HCT116 (cell line): ENCODE data around the gene AKAP8. TPM values are rescaled to one million over a fixed set of nuclear protein-coding genes. Genes with fewer than 3 reads are reported as not detected.
A peak's percentile ranks its signal among the peaks of the same experiment; 100 is the strongest.

Experiments
- ATAC-seq: fragments of 200-7000 bp; cut with Tn5 transposase; 2 replicates; pipeline ENCODE4 v1.9.1; 2020; ENCODE audit warnings: mild to moderate bottlenecking, moderate library complexity
- BruUV-seq: library from RNA; stranded (reverse); fragments of 400-500 nt; replicated peaks from 2 replicates; lab custom pipeline; 2021; lab: Mats Ljungman, UMichigan
- CTCF ChIA-PET: fragments of 300-600 bp; sonication (Branson Sonifier 250); formaldehyde crosslinking; loops from one replicate; lab custom pipeline; 2021; ENCODE audit warnings: antibody characterized with exemption; lab: Charles Lee
- POLR2A ChIA-PET: fragments of 300-600, 350-600 bp; sonication (Branson Sonifier 250); formaldehyde crosslinking; loops from one replicate; lab custom pipeline; 2021; ENCODE audit warnings: antibody characterized with exemption; lab: Charles Lee
- RAD21 ChIA-PET, 2 experiments: fragments of 300-600 bp; sonication (Branson Sonifier 250); formaldehyde crosslinking; loops; one replicate each; lab custom pipeline; 2023; ENCODE audit warnings: low total read pairs in 2 of 2; ENCODE audit not compliant: uncharacterized antibody in 2 of 2, unreplicated experiment in 2 of 2, low non-redundant PET in 1 of 2; lab: Charles Lee
- DNase-seq: peaks from one replicate; pipeline ENCODE4 v3.0.0-alpha.2; 2010; ENCODE audit warnings: low read depth, low spot score
- H2AFZ ChIP-seq: fragments of 200-600 bp; shearing (Covaris generic), sonication (generic); 2 replicates; pipeline ENCODE4 v1.6.1; 2017; ENCODE audit warnings: low read depth, mixed run types, mixed read lengths, antibody characterized with exemption, low read length; ENCODE audit not compliant: poor library complexity, severe bottlenecking
- H3K27ac ChIP-seq: 2 replicates; pipeline ENCODE4 v1.5.1; 2012; ENCODE audit warnings: low read depth, low read length
- H3K27me3 ChIP-seq: fragments of 200-600 bp; sonication (generic); 2 replicates; pipeline ENCODE4 v1.6.1; 2016; ENCODE audit warnings: mixed run types, low read length, mixed read lengths; ENCODE audit not compliant: insufficient read depth
- H3K36me3 ChIP-seq, 2 experiments: fragments of 200-500 bp in 1 of 2; fragments of 200-600 bp in 1 of 2; sonication (Bioruptor generic) in 1 of 2; sonication (generic) in 1 of 2; 2 replicates each; pipeline versions ENCODE4 v1.5.1 to v1.6.1; 2014 to 2016; ENCODE audit warnings: low read length in 2 of 2, inconsistent platforms in 1 of 2, mixed read lengths in 1 of 2, mixed run types in 1 of 2; ENCODE audit not compliant: insufficient read depth in 2 of 2, control insufficient read depth in 1 of 2
- H3K4me1 ChIP-seq, 2 experiments: fragments of 200-600 bp in 1 of 2; sonication (generic) in 1 of 2; 2 replicates each; pipeline versions ENCODE4 v1.5.1 to v1.6.1; 2012 to 2017; ENCODE audit warnings: low read length in 2 of 2, inconsistent platforms in 1 of 2, mild to moderate bottlenecking in 1 of 2, mixed read lengths in 1 of 2, mixed run types in 1 of 2, moderate library complexity in 1 of 2; ENCODE audit not compliant: insufficient read depth in 2 of 2, control insufficient read depth in 1 of 2
- H3K4me2 ChIP-seq: fragments of 200-600 bp; sonication (generic); 2 replicates; pipeline ENCODE4 v1.6.1; 2017; ENCODE audit warnings: mixed run types, low read length, mixed read lengths
- H3K4me3 ChIP-seq, 2 experiments: fragments of 200-600 bp in 1 of 2; sonication (generic) in 1 of 2; replicated peaks in 1 of 2; 2 replicates each; pipeline ENCODE4 v1.5.1; 2011 to 2016; ENCODE audit warnings: low read length in 2 of 2, control low read depth in 1 of 2, low read depth in 1 of 2, mild to moderate bottlenecking in 1 of 2, mixed read lengths in 1 of 2, mixed run types in 1 of 2
- H3K79me2 ChIP-seq: fragments of 200-600 bp; sonication (generic); 2 replicates; pipeline ENCODE4 v1.6.1; 2017; ENCODE audit warnings: mild to moderate bottlenecking, mixed run types, low read length, moderate library complexity, mixed read lengths; ENCODE audit not compliant: insufficient read depth
- H3K9ac ChIP-seq: fragments of 200-600 bp; sonication (generic); 2 replicates; pipeline ENCODE4 v1.6.1; 2016; ENCODE audit warnings: low read length, mixed read lengths
- H3K9me2 ChIP-seq: fragments of 200-600 bp; sonication (generic), shearing (Covaris generic); 2 replicates; pipeline ENCODE4 v1.6.1; 2017; ENCODE audit warnings: mixed run types, mild to moderate bottlenecking, moderate library complexity; ENCODE audit not compliant: insufficient read depth
- H3K9me3 ChIP-seq, 2 experiments: fragments of 200-500 bp in 1 of 2; fragments of 200-600 bp in 1 of 2; sonication (Bioruptor generic) in 1 of 2; sonication (generic) in 1 of 2; 2 replicates each; pipeline ENCODE4 v1.6.1; 2014 to 2017; ENCODE audit warnings: low read length in 2 of 2, mixed read lengths in 2 of 2, inconsistent platforms in 1 of 2, low read depth in 1 of 2, mild to moderate bottlenecking in 1 of 2, mixed run types in 1 of 2, moderate library complexity in 1 of 2; ENCODE audit not compliant: control insufficient read depth in 1 of 2, insufficient read depth in 1 of 2
- H4K20me1 ChIP-seq: fragments of 200-600 bp; sonication (generic), shearing (Covaris generic); 2 replicates; pipeline ENCODE4 v1.6.1; 2017; ENCODE audit warnings: mixed run types, mild to moderate bottlenecking, moderate library complexity; ENCODE audit not compliant: insufficient read depth
- ATF3 ChIP-seq: IDR thresholded peaks from 2 replicates; pipeline ENCODE4 v1.6.1; 2012
- CEBPB ChIP-seq: IDR thresholded peaks from 2 replicates; pipeline ENCODE4 v1.6.1; 2012; ENCODE audit warnings: low read depth
- CTCF ChIP-seq, 3 experiments: fragments of 200-600 bp in 1 of 3; sonication (generic) in 1 of 3; IDR thresholded peaks in 2 of 3; conservative IDR thresholded peaks in 1 of 3; 2 replicates each; pipeline ENCODE4 v1.5.1; 2012 to 2017; ENCODE audit warnings: low read depth in 2 of 3, low read length in 2 of 3, antibody characterized with exemption in 1 of 3, borderline replicate concordance in 1 of 3, control low read depth in 1 of 3, mild to moderate bottlenecking in 1 of 3, mixed read lengths in 1 of 3, mixed run types in 1 of 3, moderate library complexity in 1 of 3; ENCODE audit not compliant: insufficient read depth in 1 of 3
- EGR1 ChIP-seq: IDR thresholded peaks from 2 replicates; pipeline ENCODE4 v1.6.1; 2012; ENCODE audit warnings: low read depth
- EZH2 ChIP-seq: fragments of 200-600 bp; sonication (generic); IDR thresholded peaks from 2 replicates; pipeline ENCODE4 v1.6.1; 2017; ENCODE audit warnings: antibody characterized with exemption, mixed run types
- MAX ChIP-seq: IDR thresholded peaks from 2 replicates; pipeline ENCODE4 v1.6.1; 2012
- POLR2A ChIP-seq: IDR thresholded peaks from 2 replicates; pipeline ENCODE4 v1.7.0; 2011; ENCODE audit warnings: borderline replicate concordance; ENCODE audit not compliant: insufficient read depth, insufficient read length; ENCODE audit errors: extremely low read depth
- POLR2AphosphoS5 ChIP-seq: IDR thresholded peaks from 2 replicates; pipeline ENCODE4 v1.6.1; 2011; ENCODE audit warnings: mild to moderate bottlenecking, low read depth, low read length, moderate library complexity
- RAD21 ChIP-seq: IDR thresholded peaks from 2 replicates; pipeline ENCODE4 v1.6.1; 2012; ENCODE audit warnings: low read depth, mild to moderate bottlenecking
- SIN3A ChIP-seq: IDR thresholded peaks from 2 replicates; pipeline ENCODE4 v1.6.1; 2012; ENCODE audit warnings: low read depth
- SP1 ChIP-seq: IDR thresholded peaks from 2 replicates; pipeline ENCODE4 v1.6.1; 2012; ENCODE audit warnings: low read depth
- TCF7L2 ChIP-seq: IDR thresholded peaks from 2 replicates; pipeline ENCODE4 v1.7.0; 2011; ENCODE audit warnings: borderline replicate concordance, inconsistent platforms; ENCODE audit not compliant: insufficient read depth, insufficient read length; ENCODE audit errors: extremely low read depth
- YY1 ChIP-seq: IDR thresholded peaks from 2 replicates; pipeline ENCODE4 v1.6.1; 2011; ENCODE audit warnings: low read length, low read depth, moderate library complexity, mild to moderate bottlenecking; ENCODE audit not compliant: insufficient replicate concordance; ENCODE audit errors: extremely low read depth
- ZBTB33 ChIP-seq: IDR thresholded peaks from 2 replicates; pipeline ENCODE4 v1.6.1; 2011; ENCODE audit warnings: mild to moderate bottlenecking, low read length, moderate library complexity; ENCODE audit not compliant: insufficient replicate concordance; ENCODE audit errors: extremely low read depth
- ZFX ChIP-seq: fragments of 450-650 bp; IDR thresholded peaks from 2 replicates; pipeline ENCODE4 v1.6.1; 2017
- intact Hi-C: fragments of 100-400 bp; cut with micrococcal nuclease; formaldehyde crosslinking; loops from 2 replicates; pipeline ENCODE4 v1.10.0; 2022
- total RNA-seq: library from RNA; stranded (reverse); gene quantifications from one replicate; pipeline ENCODE4 v1.2.1, GENCODE V29; 2021; ENCODE audit not compliant: unreplicated experiment

AKAP8 gene
- total RNA-seq, 1 experiment from 2014 or later: 50.6 TPM

GRCh38 chr19:15418579-15419412, 39.2 kb upstream of the AKAP8 start, which contains the start of gene AKAP8L:
Gene AKAP8L, minus strand, starts transcription at chr19:15418988. Its CDS starts 65 bp downstream, at chr19:15418923.
- H3K9ac ChIP-seq: peak within 1 kb of the TSS; percentile 99
- ChIA-PET POLR2A (interaction anchor here (0.6 to 3.0 kb wide), 15 partner anchors 10 to 657 kb away, joined by 3 to 22 read pairs (median 4); partner anchors contain the start of genes AKAP8 and TPM4), RAD21 (interaction anchor here (0.5 to 1.5 kb wide), 7 partner anchors 16 to 536 kb away, joined by 3 to 9 read pairs (median 4); partner anchors contain the start of gene AKAP8 (in 1 of the 2)), CTCF (interaction anchor here (0.7 to 5.7 kb wide), 11 partner anchors 12 to 257 kb away, joined by 3 to 68 read pairs (median 4); partner anchors contain the start of gene AKAP8)
- H3K4me1 ChIP-seq: peaks cover 15 to 16% of the 10 kb centered on the region in 2 experiments; a peak in 3 of 4 replicates
- ATAC-seq (peak; percentile 96), DNase-seq (peak; percentile 100)
- peak within 1 kb of the TSS; percentile 98 for H3K4me2 ChIP-seq
- H3K4me3 ChIP-seq: peak within 1 kb of the TSS; percentile 96 to 100
- TF ChIP-seq POLR2AphosphoS5: peak; percentile 87
- TF ChIP-seq ZFX: peak; percentile 60; the same call in 1 of the 2 replicates
- no peak for TF ChIP-seq EZH2
- peak; percentile 71 for TF ChIP-seq RAD21
- TF ChIP-seq EGR1: peak; percentile 90
- peak; percentile 74; the same call in 1 of the 2 replicates for TF ChIP-seq MAX
- peak; percentile 69 to 78 (median 74) for TF ChIP-seq CTCF (IDR thresholded peaks at IDR 0.05 in 2 of 3, conservative IDR thresholded peaks at IDR 0.05 in 1 of 3; ENCODE audit: borderline replicate concordance in 1 of 3, insufficient read depth in 1 of 3, low read depth in 2 of 3, low read length in 2 of 3)
- TF ChIP-seq CEBPB: no peak
- TF ChIP-seq YY1: peak; percentile 29
- peak; percentile 54 for TF ChIP-seq ZBTB33
- no peak; the same call in 1 of the 2 replicates for TF ChIP-seq SIN3A
- TF ChIP-seq TCF7L2: peak; percentile 31
- peak; percentile 86 for TF ChIP-seq POLR2A
- no peak for TF ChIP-seq ATF3
- peak; percentile 100 for TF ChIP-seq SP1
- H3K9me2 ChIP-seq: no peaks in the 10 kb centered on the region
- peaks cover 48% of the 10 kb centered on the region for H3K79me2 ChIP-seq
- no peak within 1 kb of the TSS for H2AFZ ChIP-seq
- H3K27ac ChIP-seq: peak within 1 kb of the TSS; percentile 89
- no peaks in the 10 kb centered on the region; the same call in 1 of the 2 replicates for H4K20me1 ChIP-seq
- intact Hi-C loops: loop anchor here (1.0 to 2.0 kb wide), 2 partner anchors 38 to 138 kb away; no protein-coding TSS in a partner anchor
- H3K9me3 ChIP-seq: no peaks in the 10 kb centered on the region
- BruUV-seq: no TSS peak
- peaks cover 12 to 13% of the 10 kb centered on the region in 2 experiments; a peak in 3 of 4 replicates for H3K36me3 ChIP-seq
- H3K27me3 ChIP-seq: no peaks in the 10 kb centered on the region
